Loucy (cell line): ENCODE results near the gene HOXD13.

ENCODE experiments used
- H2AFZ ChIP-seq: fragments of 200-600 bp; sonication (generic); 2 replicates; pipeline ENCODE4 v1.6.0; 2016; ENCODE audit warnings: antibody characterized with exemption, mild to moderate bottlenecking, low read length, moderate library complexity
- H3F3A ChIP-seq: fragments of 200-600 bp; 2 replicates; pipeline ENCODE4 v1.6.0; 2016; ENCODE audit warnings: antibody characterized with exemption, low read depth, mild to moderate bottlenecking
- H3K27me3 ChIP-seq: fragments of 200-600 bp; sonication (generic); 2 replicates; pipeline ENCODE4 v1.6.1; 2014; ENCODE audit warnings: low read length, mild to moderate bottlenecking; ENCODE audit not compliant: insufficient read depth, poor library complexity, severe bottlenecking
- H3K36me3 ChIP-seq: fragments of 200-600 bp; sonication (generic); 2 replicates; pipeline ENCODE4 v1.6.1; 2016; ENCODE audit warnings: low read length; ENCODE audit not compliant: insufficient read depth
- H3K4me1 ChIP-seq: fragments of 200-600 bp; sonication (generic); 2 replicates; pipeline ENCODE4 v1.5.1; 2014; ENCODE audit warnings: low read length, mild to moderate bottlenecking; ENCODE audit not compliant: insufficient read depth, poor library complexity, severe bottlenecking
- H3K4me2 ChIP-seq: fragments of 200-600 bp; sonication (generic); 2 replicates; pipeline ENCODE4 v1.6.0; 2014; ENCODE audit warnings: antibody characterized with exemption, low read length, low read depth, mild to moderate bottlenecking; ENCODE audit not compliant: poor library complexity, severe bottlenecking
- H3K4me3 ChIP-seq: fragments of 200-600 bp; sonication (generic); 2 replicates; pipeline ENCODE4 v1.5.1; 2014; ENCODE audit warnings: low read length, mild to moderate bottlenecking, mixed read lengths; ENCODE audit not compliant: poor library complexity, severe bottlenecking
- H3K79me2 ChIP-seq: fragments of 200-600 bp; sonication (generic); 2 replicates; pipeline ENCODE4 v1.6.1; 2014; ENCODE audit warnings: low read length; ENCODE audit not compliant: insufficient read depth
- H3K9ac ChIP-seq: fragments of 200-600 bp; sonication (generic); 2 replicates; pipeline ENCODE4 v1.6.0; 2014; ENCODE audit warnings: mild to moderate bottlenecking, low read depth, low read length, moderate library complexity; ENCODE audit not compliant: poor library complexity, severe bottlenecking
- H3K9me2 ChIP-seq: fragments of 200-600 bp; sonication (generic); replicated peaks from 2 replicates; pipeline ENCODE4 v1.6.1; 2016; ENCODE audit warnings: low read depth, low read length, mixed read lengths
- H3K9me3 ChIP-seq: fragments of 200-600 bp; sonication (generic); 2 replicates; pipeline ENCODE4 v1.6.1; 2014; ENCODE audit warnings: mild to moderate bottlenecking, antibody characterized with exemption, low read length, low read depth; ENCODE audit not compliant: insufficient read depth
- H4K20me1 ChIP-seq: fragments of 200-600 bp; sonication (generic); 2 replicates; pipeline ENCODE4 v1.6.0; 2014; ENCODE audit warnings: antibody characterized with exemption, low read length, mild to moderate bottlenecking; ENCODE audit not compliant: insufficient read depth, poor library complexity, severe bottlenecking
- EZH2phosphoT487 ChIP-seq: fragments of 200-600 bp; IDR thresholded peaks from 2 replicates; pipeline ENCODE4 v1.6.1; 2018; ENCODE audit warnings: antibody characterized with exemption, mild to moderate bottlenecking, moderate library complexity, borderline replicate concordance
- TF ChIP-seq, protein P1 (sequence below): fragments of 200-600 bp; sonication (generic); conservative IDR thresholded peaks from 2 replicates; pipeline ENCODE4 v1.5.1; 2014; ENCODE audit warnings: mild to moderate bottlenecking, antibody characterized with exemption, low read length

HOXD13 gene

GRCh38 chr2:176076796-176077195 lies 15.7 kb upstream of the HOXD13 start:
- H4K20me1 ChIP-seq: no peaks in the 10 kb centered on the region

GRCh38 chr2:176078541-176079284 lies 13.8 kb upstream of the HOXD13 start:
- H4K20me1 ChIP-seq: no peaks in the 10 kb centered on the region
- H3K4me3 ChIP-seq: no peak overlapping the region
- no peak for TF ChIP-seq EZH2phosphoT487
- TF ChIP-seq, protein P1, sequence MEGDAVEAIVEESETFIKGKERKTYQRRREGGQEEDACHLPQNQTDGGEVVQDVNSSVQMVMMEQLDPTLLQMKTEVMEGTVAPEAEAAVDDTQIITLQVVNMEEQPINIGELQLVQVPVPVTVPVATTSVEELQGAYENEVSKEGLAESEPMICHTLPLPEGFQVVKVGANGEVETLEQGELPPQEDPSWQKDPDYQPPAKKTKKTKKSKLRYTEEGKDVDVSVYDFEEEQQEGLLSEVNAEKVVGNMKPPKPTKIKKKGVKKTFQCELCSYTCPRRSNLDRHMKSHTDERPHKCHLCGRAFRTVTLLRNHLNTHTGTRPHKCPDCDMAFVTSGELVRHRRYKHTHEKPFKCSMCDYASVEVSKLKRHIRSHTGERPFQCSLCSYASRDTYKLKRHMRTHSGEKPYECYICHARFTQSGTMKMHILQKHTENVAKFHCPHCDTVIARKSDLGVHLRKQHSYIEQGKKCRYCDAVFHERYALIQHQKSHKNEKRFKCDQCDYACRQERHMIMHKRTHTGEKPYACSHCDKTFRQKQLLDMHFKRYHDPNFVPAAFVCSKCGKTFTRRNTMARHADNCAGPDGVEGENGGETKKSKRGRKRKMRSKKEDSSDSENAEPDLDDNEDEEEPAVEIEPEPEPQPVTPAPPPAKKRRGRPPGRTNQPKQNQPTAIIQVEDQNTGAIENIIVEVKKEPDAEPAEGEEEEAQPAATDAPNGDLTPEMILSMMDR: no peak
- no peaks in the 10 kb centered on the region for H3K4me1 ChIP-seq
- H3K27me3 ChIP-seq: no peaks in the 10 kb centered on the region
- no peak overlapping the region for H3K9ac ChIP-seq
- H3K9me3 ChIP-seq: no peaks in the 10 kb centered on the region
- H3K9me2 ChIP-seq: no peaks in the 10 kb centered on the region
- H3K36me3 ChIP-seq: no peaks in the 10 kb centered on the region
- no peak overlapping the region for H2AFZ ChIP-seq
- H3K4me2 ChIP-seq: no peak overlapping the region
- no peaks in the 10 kb centered on the region for H3K79me2 ChIP-seq
- no peaks in the 10 kb centered on the region for H3F3A ChIP-seq

More at GRCh38 chr2:176076796-176077195, 15.7 kb upstream of the HOXD13 start:
- H2AFZ ChIP-seq: no peak overlapping the region
- TF ChIP-seq, protein P1: no peak
- TF ChIP-seq EZH2phosphoT487: no peak
- no peaks in the 10 kb centered on the region for H3K9me3 ChIP-seq
- H3K27me3 ChIP-seq: no peaks in the 10 kb centered on the region
- no peaks in the 10 kb centered on the region for H3F3A ChIP-seq
- no peaks in the 10 kb centered on the region for H3K79me2 ChIP-seq
- H3K4me2 ChIP-seq: no peak overlapping the region
- no peaks in the 10 kb centered on the region for H3K4me1 ChIP-seq
- H3K9ac ChIP-seq: no peak overlapping the region
- no peaks in the 10 kb centered on the region for H3K36me3 ChIP-seq
- no peak overlapping the region for H3K4me3 ChIP-seq
- no peaks in the 10 kb centered on the region for H3K9me2 ChIP-seq

- TF ChIP-seq EZH2phosphoT487: no peak
- TF ChIP-seq, protein P1: no peak
- no peaks in the 10 kb centered on the region for H3K27me3 ChIP-seq
- no peaks in the 10 kb centered on the region for H3K4me1 ChIP-seq
- no peaks in the 10 kb centered on the region for H3F3A ChIP-seq
- H3K79me2 ChIP-seq: no peaks in the 10 kb centered on the region
- no peaks in the 10 kb centered on the region for H3K9me3 ChIP-seq
- no peaks in the 10 kb centered on the region for H3K9me2 ChIP-seq
- H3K36me3 ChIP-seq: no peaks in the 10 kb centered on the region
- no peak overlapping the region for H3K4me2 ChIP-seq
- no peak overlapping the region for H3K4me3 ChIP-seq
- H3K9ac ChIP-seq: no peak overlapping the region
- no peak overlapping the region for H2AFZ ChIP-seq
- H4K20me1 ChIP-seq: no peaks in the 10 kb centered on the region
Measured at GRCh38 chr2:176079285-176079830, 13.2 kb upstream of the HOXD13 start.
